ENCODE results near the gene PLSCR4. TPM values are rescaled to one million over a fixed set of nuclear protein-coding genes. Genes with fewer than 3 reads are reported as not detected.
A peak's percentile ranks its signal among the peaks of the same experiment; 100 is the strongest.

The PLSCR4 gene
- total and polyA plus RNA-seq, 2 of the 4 experiments (the other 2 are of a cell fraction) = 3.8 to 4.4 TPM

DNA sequence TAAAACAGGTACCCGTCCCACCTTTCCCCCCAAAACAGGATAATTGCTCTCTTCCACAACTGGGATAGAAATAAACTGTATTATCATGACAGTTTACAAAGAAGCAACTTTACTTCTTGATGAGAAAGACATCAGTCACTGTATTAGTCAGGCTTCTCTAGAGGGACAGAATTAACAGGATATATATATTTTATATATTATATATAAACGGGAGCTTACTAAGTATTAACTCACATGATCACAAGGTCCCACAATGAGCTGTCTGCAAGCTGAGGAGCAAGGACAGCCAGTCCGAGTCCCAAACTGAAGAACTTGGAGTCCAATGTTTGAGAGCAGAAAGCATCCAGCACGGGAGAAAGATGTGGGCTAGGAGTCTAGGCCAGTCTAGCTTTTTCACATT, 18.4 kb upstream of the PLSCR4 start:
- intact Hi-C loops (cut with micrococcal nuclease) (no loop called here), dilution Hi-C loops (cut with HindIII; ENCODE audit: low sequenced_read_pairs, unreplicated experiment) (no loop called here), in situ Hi-C loops (cut with MboI; ENCODE audit: low sequenced_read_pairs) (no loop called here)
- H3K56ac ChIP-seq (ENCODE audit: extremely low read depth, insufficient read depth, low read length) = no peak overlapping the region
- H3K9me3 ChIP-seq (ENCODE audit: control insufficient read depth, insufficient read depth, low read length) = no peaks in the 10 kb centered on the region
- H4K8ac ChIP-seq (ENCODE audit: low read depth in 2 of 2, low read length in 2 of 2) = no peak overlapping the region
- DNase-seq (peak; percentile 27), ATAC-seq (ENCODE audit: low read depth) (no peak)
- no peak overlapping the region for H3K4me3 ChIP-seq (ENCODE audit: insufficient read depth, low read depth, low read length)
- CTCF ChIA-PET = no interaction called here
- no peak overlapping the region for H2AFZ ChIP-seq (replicated peaks; ENCODE audit: low read length, poor library complexity)
- H3K79me1 ChIP-seq (ENCODE audit: low read depth in 1 of 2, low read length in 2 of 2) = no peaks in the 10 kb centered on the region
- H2BK20ac ChIP-seq (ENCODE audit: low read depth, low read length) = no peak overlapping the region
- H4K20me1 ChIP-seq (ENCODE audit: insufficient read depth, low read length) = no peaks in the 10 kb centered on the region
- peaks cover under 1% of the 10 kb centered on the region for H3K9me1 ChIP-seq (ENCODE audit: insufficient read depth, low read length)
- no peak overlapping the region for H3K4ac ChIP-seq (ENCODE audit: low read depth, low read length)
- H3K14ac ChIP-seq (replicated peaks; ENCODE audit: low read depth, low read length) = no peak overlapping the region
- H3K27me3 ChIP-seq (ENCODE audit: control insufficient read depth, insufficient read depth, low read length) = no peaks in the 10 kb centered on the region
- POLR2A ChIA-PET (ENCODE audit: unreplicated experiment) = interaction anchor here (0.8 kb wide), 1 partner anchor 132 kb away, joined by 4 read pairs; no protein-coding TSS in a partner anchor
- H3K23ac ChIP-seq (ENCODE audit: low read depth, low read length) = no peak overlapping the region
- BruUV-seq (replicated peaks) = no TSS peak
- no peaks in the 10 kb centered on the region for H3K36me3 ChIP-seq (ENCODE audit: control insufficient read depth, insufficient read depth, low read length)
- H3K27ac ChIP-seq (ENCODE audit: insufficient read depth, low read length) = no peak overlapping the region
- H2AK5ac ChIP-seq (ENCODE audit: low read depth, low read length) = no peak overlapping the region
- H3K4me1 ChIP-seq (ENCODE audit: control insufficient read depth, insufficient read depth, low read length) = peaks cover 1% of the 10 kb centered on the region
- WGBS, 2 experiments (ENCODE audit: extremely low coverage in 2 of 2, insufficient read length in 1 of 2) = 57% methylated on average over 1 of the region's 4 CpGs; no CpG with 5 or more reads in 1 of the 2 experiments
- H4K5ac ChIP-seq (ENCODE audit: low read depth, low read length) = no peak overlapping the region
- no peak overlapping the region for H2BK5ac ChIP-seq (ENCODE audit: low read depth, low read length, poor library complexity, severe bottlenecking)
- H3K9ac ChIP-seq (ENCODE audit: low read depth, low read length) = no peak overlapping the region
- H2BK15ac ChIP-seq (ENCODE audit: low read depth, low read length) = no peak overlapping the region
- H3K4me2 ChIP-seq (ENCODE audit: low read depth, low read length) = no peak overlapping the region
- H3K18ac ChIP-seq (ENCODE audit: low read depth, low read length) = no peak overlapping the region
- H2AK9ac ChIP-seq (replicated peaks; ENCODE audit: low read depth, low read length, poor library complexity) = no peak overlapping the region
- no peak overlapping the region for H4K91ac ChIP-seq (ENCODE audit: insufficient read depth, low read depth, low read length)
- no peak for TF ChIP-seq FOS (IDR thresholded peaks at IDR 0.05; ENCODE audit: low read depth, low read length)
- TF ChIP-seq, protein P1, sequence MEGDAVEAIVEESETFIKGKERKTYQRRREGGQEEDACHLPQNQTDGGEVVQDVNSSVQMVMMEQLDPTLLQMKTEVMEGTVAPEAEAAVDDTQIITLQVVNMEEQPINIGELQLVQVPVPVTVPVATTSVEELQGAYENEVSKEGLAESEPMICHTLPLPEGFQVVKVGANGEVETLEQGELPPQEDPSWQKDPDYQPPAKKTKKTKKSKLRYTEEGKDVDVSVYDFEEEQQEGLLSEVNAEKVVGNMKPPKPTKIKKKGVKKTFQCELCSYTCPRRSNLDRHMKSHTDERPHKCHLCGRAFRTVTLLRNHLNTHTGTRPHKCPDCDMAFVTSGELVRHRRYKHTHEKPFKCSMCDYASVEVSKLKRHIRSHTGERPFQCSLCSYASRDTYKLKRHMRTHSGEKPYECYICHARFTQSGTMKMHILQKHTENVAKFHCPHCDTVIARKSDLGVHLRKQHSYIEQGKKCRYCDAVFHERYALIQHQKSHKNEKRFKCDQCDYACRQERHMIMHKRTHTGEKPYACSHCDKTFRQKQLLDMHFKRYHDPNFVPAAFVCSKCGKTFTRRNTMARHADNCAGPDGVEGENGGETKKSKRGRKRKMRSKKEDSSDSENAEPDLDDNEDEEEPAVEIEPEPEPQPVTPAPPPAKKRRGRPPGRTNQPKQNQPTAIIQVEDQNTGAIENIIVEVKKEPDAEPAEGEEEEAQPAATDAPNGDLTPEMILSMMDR (conservative IDR thresholded peaks at IDR 0.05; ENCODE audit: low read depth, low read length) = no peak
- no peak for TF ChIP-seq NFE2L2 (IDR thresholded peaks at IDR 0.05; ENCODE audit: low read depth, low read length)
- TF ChIP-seq CEBPB (IDR thresholded peaks at IDR 0.05; ENCODE audit: low read depth, low read length) = no peak
- no peak overlapping the region for H2BK120ac ChIP-seq (ENCODE audit: low read depth, low read length)
